Upper lobe of right lung (tissue), 1 donor: ENCODE measurements around the gene MPV17L. TPM values are rescaled to one million over a fixed set of nuclear protein-coding genes. Genes with fewer than 3 reads are reported as not detected.
"Not testable (repeated sequence)": the region's sequence is repeated elsewhere in the genome, so short reads cannot be mapped to it uniquely, and the experiment has no call there.

ENCODE experiments used
- ATAC-seq: fragments of 200-7000 bp; cut with Tn5 transposase; one replicate; pipeline ENCODE4 v1.9.1; 2020; ENCODE audit warnings: mild to moderate bottlenecking, moderate library complexity
- DNase-seq: peaks from one replicate; pipeline ENCODE4 v3.0.0-alpha.2; 2020
- H3K27ac ChIP-seq: fragments of 200-600 bp; one replicate; pipeline ENCODE4 v1.8.0; 2022
- H3K27me3 ChIP-seq: fragments of 200-600 bp; one replicate; pipeline ENCODE4 v1.8.0; 2022; ENCODE audit warnings: mild to moderate bottlenecking
- H3K36me3 ChIP-seq: fragments of 200-600 bp; one replicate; pipeline ENCODE4 v1.8.0; 2022
- H3K4me1 ChIP-seq: fragments of 200-600 bp; one replicate; pipeline ENCODE4 v1.8.0; 2022
- H3K4me3 ChIP-seq: fragments of 200-600 bp; one replicate; pipeline ENCODE4 v1.8.0; 2022; ENCODE audit warnings: mild to moderate bottlenecking
- H3K9me3 ChIP-seq: fragments of 200-600 bp; one replicate; pipeline ENCODE4 v1.8.0; 2022
- intact Hi-C: fragments of 100-400 bp; cut with DNase I; formaldehyde crosslinking; loops from one replicate; pipeline ENCODE4 v1.11.0; 2022
- total RNA-seq: library from RNA; stranded (reverse); fragmentation: NEBNext Ultra II Directional; extraction: Animal tissue kit (Norgen Biotek cat#: 25700); gene quantifications from one replicate; pipeline ENCODE4 v1.2.1, GENCODE V29; 2021
- TF ChIP-seq, protein P1 (sequence below): fragments of 200-600 bp; IDR thresholded peaks from one replicate; pipeline ENCODE4 v1.8.0; 2022; ENCODE audit warnings: antibody characterized with exemption
- donor health status: DM: no; HTN: yes; CAD: no; lungs with severe emphysema.

The MPV17L gene
- total RNA-seq, 1 donor from 2014 or later, result 1.6 TPM

DNA sequence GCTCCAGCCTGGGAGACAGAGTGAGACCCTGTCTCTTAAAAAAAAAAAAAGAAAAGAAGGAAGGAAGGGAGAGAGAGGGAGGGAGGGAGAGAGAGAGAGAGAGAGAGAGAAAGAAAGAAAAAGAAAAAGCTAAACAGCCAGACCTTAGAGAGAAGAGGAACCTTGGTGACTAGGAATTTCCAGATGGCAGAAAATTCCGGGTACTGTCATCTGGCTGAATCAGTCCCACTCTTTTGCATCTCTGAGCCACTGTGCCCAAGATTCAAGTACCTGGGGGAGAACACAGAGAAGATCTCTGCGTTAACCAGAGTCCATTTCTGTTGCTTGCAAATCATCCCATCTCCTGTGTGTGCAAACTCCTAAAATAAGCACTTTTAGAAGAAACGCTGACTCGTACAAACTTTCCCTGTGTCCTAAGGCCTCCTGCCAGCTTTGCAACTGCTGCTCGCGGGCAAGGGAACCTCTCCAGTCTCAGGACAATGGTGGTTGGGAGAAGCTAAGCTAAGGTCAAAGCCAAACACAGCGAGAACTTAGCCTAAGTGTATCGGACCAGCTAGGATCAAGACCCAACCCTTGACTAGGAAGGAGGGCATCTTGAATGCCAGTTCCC, 56.8 kb downstream of the MPV17L start:
- Histone ChIP-seq H3K4me3 (no peak overlapping the region), H3K9me3 (no peaks in the 10 kb centered on the region), H3K27me3 (no peaks in the 10 kb centered on the region), H3K36me3 (no peaks in the 10 kb centered on the region), H3K4me1 (peaks cover 4% of the 10 kb centered on the region), H3K27ac (no peak overlapping the region)
- TF ChIP-seq, protein P1, sequence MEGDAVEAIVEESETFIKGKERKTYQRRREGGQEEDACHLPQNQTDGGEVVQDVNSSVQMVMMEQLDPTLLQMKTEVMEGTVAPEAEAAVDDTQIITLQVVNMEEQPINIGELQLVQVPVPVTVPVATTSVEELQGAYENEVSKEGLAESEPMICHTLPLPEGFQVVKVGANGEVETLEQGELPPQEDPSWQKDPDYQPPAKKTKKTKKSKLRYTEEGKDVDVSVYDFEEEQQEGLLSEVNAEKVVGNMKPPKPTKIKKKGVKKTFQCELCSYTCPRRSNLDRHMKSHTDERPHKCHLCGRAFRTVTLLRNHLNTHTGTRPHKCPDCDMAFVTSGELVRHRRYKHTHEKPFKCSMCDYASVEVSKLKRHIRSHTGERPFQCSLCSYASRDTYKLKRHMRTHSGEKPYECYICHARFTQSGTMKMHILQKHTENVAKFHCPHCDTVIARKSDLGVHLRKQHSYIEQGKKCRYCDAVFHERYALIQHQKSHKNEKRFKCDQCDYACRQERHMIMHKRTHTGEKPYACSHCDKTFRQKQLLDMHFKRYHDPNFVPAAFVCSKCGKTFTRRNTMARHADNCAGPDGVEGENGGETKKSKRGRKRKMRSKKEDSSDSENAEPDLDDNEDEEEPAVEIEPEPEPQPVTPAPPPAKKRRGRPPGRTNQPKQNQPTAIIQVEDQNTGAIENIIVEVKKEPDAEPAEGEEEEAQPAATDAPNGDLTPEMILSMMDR, result no peak
- DNase-seq (no peak), ATAC-seq (no peak)
- intact Hi-C loops, result no loop called here

DNA sequence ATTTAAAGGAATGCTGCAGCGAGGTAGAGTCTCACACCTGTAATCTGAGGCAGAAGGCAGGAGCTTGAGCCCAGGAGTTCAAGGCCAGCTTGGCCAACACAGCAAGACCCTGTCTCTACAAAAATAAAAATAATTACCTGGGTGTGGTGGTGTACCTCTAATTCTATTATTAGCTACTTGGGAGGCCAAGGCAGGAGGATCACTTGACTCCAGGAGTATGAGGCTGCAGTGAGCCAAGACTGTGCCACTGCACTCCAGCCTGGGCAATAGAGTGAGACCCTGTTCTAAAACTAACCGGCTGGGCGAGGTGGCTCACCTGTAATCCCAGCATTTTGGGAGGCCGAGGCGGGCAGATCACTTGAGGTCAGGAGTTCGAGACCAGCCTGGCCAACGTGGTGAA, 57.7 kb downstream of the MPV17L start:
- DNase-seq, H3K4me3 ChIP-seq, intact Hi-C loops, H3K4me1 ChIP-seq, H3K9me3 ChIP-seq, H3K27me3 ChIP-seq, H3K36me3 ChIP-seq, ATAC-seq, H3K27ac ChIP-seq: not testable (repeated sequence)

DNA sequence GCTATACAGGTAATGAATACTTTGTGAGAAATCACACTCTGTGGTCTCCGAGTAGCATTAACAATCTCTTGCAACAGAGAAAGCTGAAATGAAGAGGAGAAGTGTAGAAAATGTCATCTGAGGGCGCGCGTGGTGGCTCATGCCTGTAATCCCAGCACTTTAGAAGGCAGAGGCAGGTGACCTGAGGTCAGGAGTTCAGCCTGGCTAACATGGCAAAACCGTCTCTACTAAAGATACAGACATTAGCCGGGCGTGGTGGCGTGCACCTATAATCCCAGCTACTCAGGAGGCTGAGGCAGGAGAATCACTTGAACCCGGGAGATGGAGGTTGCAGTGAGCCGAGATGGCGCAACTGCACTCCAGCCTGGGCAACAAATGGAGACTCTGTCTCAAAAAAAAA, 59.4 kb downstream of the MPV17L start:
- H3K36me3 ChIP-seq, H3K27me3 ChIP-seq, DNase-seq, intact Hi-C loops, ATAC-seq, H3K9me3 ChIP-seq, H3K4me3 ChIP-seq, H3K27ac ChIP-seq, H3K4me1 ChIP-seq: not testable (repeated sequence)

DNA sequence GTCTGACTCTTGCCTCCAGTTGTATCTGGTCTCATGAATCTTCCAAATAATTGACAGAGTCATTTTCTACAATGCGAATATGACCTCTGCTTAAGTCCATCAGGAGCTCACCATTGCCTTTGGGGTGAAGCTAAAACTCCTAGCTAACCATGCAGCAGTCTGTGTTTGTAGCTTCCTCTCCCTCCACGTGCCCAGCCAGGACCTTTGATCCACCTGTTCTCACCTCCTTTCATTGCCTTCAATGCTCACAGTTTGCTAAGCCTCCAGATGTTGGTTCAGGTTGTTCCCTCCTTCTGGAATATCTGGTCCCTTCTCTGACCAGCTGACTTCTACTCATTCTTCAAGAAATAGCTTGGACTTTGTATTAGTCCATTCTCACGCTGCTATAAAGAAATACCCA, 61.8 kb downstream of the MPV17L start:
- DNase-seq (no peak), ATAC-seq (no peak)
- Histone ChIP-seq H3K27me3 (no peaks in the 10 kb centered on the region), H3K4me1 (no peaks in the 10 kb centered on the region), H3K9me3 (no peaks in the 10 kb centered on the region), H3K36me3 (no peaks in the 10 kb centered on the region), H3K4me3 (no peak overlapping the region), H3K27ac (no peak overlapping the region)
- TF ChIP-seq, protein P1, result no peak
- intact Hi-C loops, result no loop called here

DNA sequence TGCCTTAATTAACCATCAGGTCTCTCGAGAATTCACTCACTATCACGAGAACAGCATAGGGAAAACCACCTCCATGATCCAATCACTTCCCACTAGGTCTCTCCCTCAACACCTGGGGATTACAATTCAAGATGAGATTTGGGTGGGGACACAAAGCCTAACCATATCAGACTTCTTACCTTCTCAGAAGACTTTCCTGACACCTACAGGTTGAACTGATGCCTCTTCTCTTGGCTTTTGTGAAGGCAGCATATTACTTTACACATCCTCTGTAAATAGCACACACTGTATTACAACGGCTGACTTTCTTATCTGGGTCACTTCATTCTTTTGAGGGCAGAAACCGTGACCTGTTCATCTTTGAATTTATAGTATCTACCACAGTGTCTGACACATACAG, 62.4 kb downstream of the MPV17L start:
- no peaks in the 10 kb centered on the region for H3K36me3 ChIP-seq
- DNase-seq (no peak), ATAC-seq (no peak)
- no peaks in the 10 kb centered on the region for H3K4me1 ChIP-seq
- no peaks in the 10 kb centered on the region for H3K27me3 ChIP-seq
- no peak overlapping the region for H3K27ac ChIP-seq
- H3K4me3 ChIP-seq, result no peak overlapping the region
- no peaks in the 10 kb centered on the region for H3K9me3 ChIP-seq
- intact Hi-C loops, result no loop called here
- TF ChIP-seq, protein P1, result no peak

DNA sequence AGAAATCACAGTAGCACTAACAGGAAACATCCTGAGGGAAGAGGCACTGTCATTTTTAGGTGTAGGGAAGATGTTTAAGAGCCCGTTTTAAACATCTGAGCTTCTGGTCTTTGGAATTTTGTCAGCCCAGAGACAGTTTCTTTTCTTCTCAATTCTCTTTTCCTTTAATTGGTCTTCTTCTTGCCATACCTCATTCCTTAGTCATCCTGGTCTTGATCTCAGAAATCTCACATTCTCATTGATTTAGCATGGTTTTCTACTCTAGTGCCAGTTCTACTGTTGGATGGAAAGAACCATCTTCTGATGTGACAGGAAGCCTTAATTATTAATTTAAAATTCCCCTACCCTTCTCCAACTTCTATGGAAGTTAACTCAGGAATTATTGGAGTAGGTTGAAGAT, 64.2 kb downstream of the MPV17L start:
- no peaks in the 10 kb centered on the region for H3K4me1 ChIP-seq
- TF ChIP-seq, protein P1, result no peak
- H3K9me3 ChIP-seq, result no peaks in the 10 kb centered on the region
- H3K36me3 ChIP-seq, result no peaks in the 10 kb centered on the region
- ATAC-seq (no peak), DNase-seq (no peak)
- no peak overlapping the region for H3K4me3 ChIP-seq
- intact Hi-C loops, result no loop called here
- no peaks in the 10 kb centered on the region for H3K27me3 ChIP-seq
- H3K27ac ChIP-seq, result no peak overlapping the region

DNA sequence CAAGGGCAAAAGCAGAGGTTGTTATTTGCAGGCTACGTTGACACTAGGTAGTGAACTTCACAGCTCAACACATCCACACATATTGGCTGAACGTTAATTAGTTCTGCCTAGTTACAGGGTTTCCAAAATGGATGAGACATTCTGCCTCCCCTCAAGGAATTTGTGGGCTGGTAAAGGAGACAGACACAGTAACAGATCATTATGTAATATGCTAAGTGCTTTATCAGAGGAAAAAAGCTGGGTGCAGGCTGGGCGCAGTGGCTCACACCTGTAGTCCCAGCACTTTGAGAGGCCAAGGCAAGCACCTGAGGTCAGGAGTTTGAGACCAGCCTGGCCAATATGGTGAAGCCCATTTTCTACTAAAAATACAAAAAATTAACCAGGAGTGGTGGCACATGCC, 65.0 kb downstream of the MPV17L start:
- H3K4me1 ChIP-seq, result no peaks in the 10 kb centered on the region
- TF ChIP-seq, protein P1, result no peak
- DNase-seq (no peak), ATAC-seq (no peak)
- H3K27ac ChIP-seq, result no peak overlapping the region
- H3K27me3 ChIP-seq, result no peaks in the 10 kb centered on the region
- no peak overlapping the region for H3K4me3 ChIP-seq
- H3K9me3 ChIP-seq, result no peaks in the 10 kb centered on the region
- intact Hi-C loops, result no loop called here
- H3K36me3 ChIP-seq, result no peaks in the 10 kb centered on the region
